A673 (cell line): Measurements from ENCODE around the gene NPAS1. TPM values are rescaled to one million over a fixed set of nuclear protein-coding genes. Genes with fewer than 3 reads are reported as not detected.

Experiments used
- BruUV-seq: library from RNA; stranded (reverse); fragments of 400-500 nt; replicated peaks from 2 replicates; lab custom pipeline; 2021; lab: Mats Ljungman, UMichigan
- CTCF ChIA-PET: fragments of 300-600 bp; sonication (Branson Sonifier 250); formaldehyde crosslinking; loops from one replicate; lab custom pipeline; 2022; ENCODE audit warnings: antibody characterized with exemption; lab: Charles Lee
- POLR2A ChIA-PET: fragments of 300-600 bp; sonication (Branson Sonifier 250); formaldehyde crosslinking; loops from one replicate; lab custom pipeline; 2022; ENCODE audit warnings: antibody characterized with exemption; ENCODE audit not compliant: low non-redundant PET; lab: Charles Lee
- DNase-seq: peaks from one replicate; pipeline ENCODE4 v3.0.0-alpha.2; 2015; ENCODE audit warnings: low spot score
- H3K27ac ChIP-seq: fragments of 200-600 bp; sonication (generic); 2 replicates; pipeline ENCODE4 v1.5.1; 2016; ENCODE audit warnings: mixed run types, low read depth, mild to moderate bottlenecking, mixed read lengths, antibody characterized with exemption, low read length; ENCODE audit not compliant: poor library complexity, severe bottlenecking
- H3K27me3 ChIP-seq: fragments of 200-600 bp; sonication (generic); replicated peaks from 2 replicates; pipeline ENCODE4 v1.6.1; 2017; ENCODE audit warnings: mixed run types, low read depth, mild to moderate bottlenecking, mixed read lengths, antibody characterized with exemption, low read length; ENCODE audit not compliant: insufficient read depth, poor library complexity
- H3K36me3 ChIP-seq: fragments of 200-600 bp; sonication (generic); 2 replicates; pipeline ENCODE4 v1.6.1; 2016; ENCODE audit warnings: mixed run types, mild to moderate bottlenecking, mixed read lengths, antibody characterized with exemption, low read length; ENCODE audit not compliant: insufficient read depth, poor library complexity, severe bottlenecking
- H3K4me1 ChIP-seq: fragments of 200-600 bp; sonication (generic); 2 replicates; pipeline ENCODE4 v1.6.1; 2017; ENCODE audit warnings: mixed run types, mild to moderate bottlenecking, mixed read lengths, antibody characterized with exemption, low read length; ENCODE audit not compliant: insufficient read depth, poor library complexity, severe bottlenecking
- H3K4me3 ChIP-seq: fragments of 200-600 bp; sonication (generic); 2 replicates; pipeline ENCODE4 v1.5.1; 2016; ENCODE audit warnings: low read depth, mixed run types, mild to moderate bottlenecking, mixed read lengths, low read length; ENCODE audit not compliant: poor library complexity, severe bottlenecking
- H3K9me3 ChIP-seq: fragments of 200-600 bp; sonication (generic); 2 replicates; pipeline ENCODE4 v1.6.1; 2016; ENCODE audit warnings: mixed run types, low read depth, mild to moderate bottlenecking, mixed read lengths, antibody characterized with exemption, low read length; ENCODE audit not compliant: poor library complexity, severe bottlenecking
- CTCF ChIP-seq: fragments of 300-800, 200-600 bp; sonication (generic); conservative IDR thresholded peaks from 2 replicates; pipeline ENCODE4 v1.5.1; 2017; ENCODE audit warnings: low read depth, mild to moderate bottlenecking, antibody characterized with exemption, low read length, moderate library complexity, mixed read lengths
- EZH2 ChIP-seq: fragments of 200-600 bp; sonication (generic); IDR thresholded peaks from 2 replicates; pipeline ENCODE4 v1.6.1; 2017; ENCODE audit warnings: borderline replicate concordance, low read depth, mild to moderate bottlenecking, mixed read lengths, antibody characterized with exemption, low read length; ENCODE audit not compliant: poor library complexity, severe bottlenecking
- intact Hi-C: fragments of 100-400 bp; cut with micrococcal nuclease; formaldehyde crosslinking; loops from one replicate; pipeline ENCODE4 v1.10.0; 2022; ENCODE audit not compliant: unreplicated experiment
- total RNA-seq: library from RNA; stranded (reverse); gene quantifications from 2 replicates; pipeline ENCODE4 v1.2.3, GENCODE V29; 2021

Gene NPAS1
- total RNA-seq, 1 experiment from 2014 or later, result 2.1 TPM

GRCh38 chr19:46988614-46989230, 30.9 kb upstream of the NPAS1 start:
- no peak for TF ChIP-seq EZH2
- TF ChIP-seq CTCF, result no peak
- Histone ChIP-seq H3K27ac (no peak overlapping the region), H3K4me1 (peaks cover 41% of the 10 kb centered on the region), H3K27me3 (no peaks in the 10 kb centered on the region), H3K36me3 (peaks cover 25% of the 10 kb centered on the region), H3K9me3 (no peaks in the 10 kb centered on the region), H3K4me3 (no peak overlapping the region)
- ChIA-PET POLR2A (no interaction called here), CTCF (no interaction called here)
- DNase-seq, result no peak
- intact Hi-C loops, result no loop called here
- BruUV-seq, result no TSS peak

GRCh38 chr19:46990991-46991676, 28.5 kb upstream of the NPAS1 start:
- intact Hi-C loops, result loop anchor here (1.0 to 5.0 kb wide), 2 partner anchors 135 to 234 kb away; no protein-coding TSS in a partner anchor
- no TSS peak for BruUV-seq
- Histone ChIP-seq H3K27ac (peak overlapping the region; percentile 57), H3K27me3 (no peaks in the 10 kb centered on the region), H3K4me3 (peak overlapping the region; percentile 2), H3K9me3 (no peaks in the 10 kb centered on the region), H3K36me3 (peaks cover 32% of the 10 kb centered on the region), H3K4me1 (peaks cover 22% of the 10 kb centered on the region)
- peak; percentile 93 for DNase-seq
- ChIA-PET POLR2A (no interaction called here), CTCF (interaction anchor here (0.5 to 1.7 kb wide), 5 partner anchors 9 to 201 kb away, joined by 3 to 12 read pairs (median 5); no protein-coding TSS in a partner anchor)
- peak; percentile 93 for TF ChIP-seq CTCF
- TF ChIP-seq EZH2, result no peak

GRCh38 chr19:46992699-46993535, 26.7 kb upstream of the NPAS1 start:
- no peaks in the 10 kb centered on the region for H3K27me3 ChIP-seq
- peaks cover 40% of the 10 kb centered on the region for H3K36me3 ChIP-seq
- H3K4me1 ChIP-seq, result peaks cover 22% of the 10 kb centered on the region
- no peaks in the 10 kb centered on the region for H3K9me3 ChIP-seq
- ChIA-PET CTCF (no interaction called here), POLR2A (no interaction called here)
- BruUV-seq, result no TSS peak
- H3K4me3 ChIP-seq, result no peak overlapping the region
- no peak for DNase-seq
- TF ChIP-seq EZH2 (no peak), CTCF (no peak)
- intact Hi-C loops, result loop anchor here (5.0 kb wide), 1 partner anchor 236 kb away; no protein-coding TSS in a partner anchor
- H3K27ac ChIP-seq, result peak overlapping the region; percentile 57
